Immature natural killer cell (primary cell): Measurements from ENCODE around the gene PRPF19. TPM values are rescaled to one million over a fixed set of nuclear protein-coding genes. Genes with fewer than 3 reads are reported as not detected.

Source experiments
- DNase-seq, 3 donors: peaks; one replicate each; pipeline ENCODE4 v3.0.0; 2022; ENCODE audit warnings: mixed read lengths in 1 of 3
- H3K27ac Mint-ChIP-seq, 6 donors: one replicate each; pipeline ENCODE4 v1.8.0; 2020; ENCODE audit warnings: mixed read lengths in 6 of 6, mild to moderate bottlenecking in 5 of 6, inconsistent platforms in 4 of 6, moderate library complexity in 3 of 6
- H3K27me3 Mint-ChIP-seq, 3 donors: one replicate each; pipeline ENCODE4 v1.8.0; 2020 to 2021; ENCODE audit warnings: low read depth in 3 of 3, mild to moderate bottlenecking in 3 of 3, mixed read lengths in 3 of 3, moderate library complexity in 3 of 3, inconsistent platforms in 1 of 3
- H3K36me3 Mint-ChIP-seq, 3 donors: one replicate each; pipeline ENCODE4 v1.8.0; 2020; ENCODE audit warnings: mixed read lengths in 3 of 3, inconsistent platforms in 2 of 3, mild to moderate bottlenecking in 2 of 3
- H3K4me1 Mint-ChIP-seq, 2 donors: one replicate each; pipeline ENCODE4 v1.8.0; 2020; ENCODE audit warnings: inconsistent platforms in 2 of 2, mild to moderate bottlenecking in 2 of 2, mixed read lengths in 2 of 2, moderate library complexity in 1 of 2
- H3K4me3 Mint-ChIP-seq, 5 donors: one replicate each; pipeline ENCODE4 v1.8.0; 2020; ENCODE audit warnings: mild to moderate bottlenecking in 5 of 5, mixed read lengths in 5 of 5, inconsistent platforms in 3 of 5, moderate library complexity in 3 of 5
- H3K9me3 Mint-ChIP-seq, 6 donors: one replicate each; pipeline ENCODE4 v1.8.0; 2020; ENCODE audit warnings: mild to moderate bottlenecking in 6 of 6, mixed read lengths in 6 of 6, inconsistent platforms in 4 of 6, moderate library complexity in 3 of 6
- polyA plus RNA-seq, 3 donors: library from polyadenylated mRNA; unstranded; fragments of 300-500 nt; fragmentation: Illumina TruSeq; gene quantifications; one replicate each; pipeline ENCODE4 v1.2.3, GENCODE V29; 2021

Gene PRPF19
- polyA plus RNA-seq, 3 donors from 2014 or later = 8.9 to 15.2 (median 13.6) TPM

DNA sequence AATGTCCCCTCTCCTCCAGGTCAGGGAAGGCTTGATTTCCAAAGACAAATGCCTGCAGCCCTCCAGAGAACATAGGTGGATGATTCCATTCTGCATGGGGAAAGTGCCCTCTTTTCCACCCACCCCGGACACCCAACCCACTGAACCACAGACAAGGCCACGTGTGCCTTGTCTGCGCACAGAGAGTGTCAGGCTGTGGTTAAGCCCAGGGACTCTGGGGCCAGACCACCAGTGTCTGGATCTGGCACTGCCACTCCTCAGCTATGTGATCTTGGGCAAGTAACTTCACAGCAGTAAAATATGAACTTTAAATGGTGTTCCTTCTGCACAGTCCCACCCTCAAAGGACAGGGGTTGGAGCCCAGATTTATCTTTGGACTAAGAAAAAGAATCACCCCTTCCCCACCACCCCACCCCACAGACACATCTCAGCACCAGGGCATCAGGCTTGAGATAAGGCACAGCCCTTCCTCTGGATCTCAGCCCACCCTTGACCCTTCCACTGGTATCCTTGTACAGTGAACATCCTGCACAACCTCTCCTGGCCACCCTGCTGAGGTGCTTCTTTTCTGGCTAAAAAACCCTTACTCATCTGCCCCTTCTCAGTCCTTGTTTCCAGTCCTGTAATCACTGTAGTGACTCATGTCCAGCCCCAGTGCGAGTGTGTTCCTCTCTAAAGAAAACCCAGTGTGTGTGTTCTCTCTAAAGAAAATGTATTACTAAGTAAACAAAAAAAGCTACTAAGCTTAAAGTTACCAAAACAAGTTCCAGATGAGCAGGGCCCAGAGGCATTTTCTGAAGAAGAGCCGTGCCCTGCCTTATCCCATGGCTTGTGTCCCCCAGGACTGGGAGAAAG lies 48.8 kb downstream of the PRPF19 start:
- no peak overlapping the region for H3K4me3 Mint-ChIP-seq
- no peak overlapping the region for H3K27ac Mint-ChIP-seq

DNA sequence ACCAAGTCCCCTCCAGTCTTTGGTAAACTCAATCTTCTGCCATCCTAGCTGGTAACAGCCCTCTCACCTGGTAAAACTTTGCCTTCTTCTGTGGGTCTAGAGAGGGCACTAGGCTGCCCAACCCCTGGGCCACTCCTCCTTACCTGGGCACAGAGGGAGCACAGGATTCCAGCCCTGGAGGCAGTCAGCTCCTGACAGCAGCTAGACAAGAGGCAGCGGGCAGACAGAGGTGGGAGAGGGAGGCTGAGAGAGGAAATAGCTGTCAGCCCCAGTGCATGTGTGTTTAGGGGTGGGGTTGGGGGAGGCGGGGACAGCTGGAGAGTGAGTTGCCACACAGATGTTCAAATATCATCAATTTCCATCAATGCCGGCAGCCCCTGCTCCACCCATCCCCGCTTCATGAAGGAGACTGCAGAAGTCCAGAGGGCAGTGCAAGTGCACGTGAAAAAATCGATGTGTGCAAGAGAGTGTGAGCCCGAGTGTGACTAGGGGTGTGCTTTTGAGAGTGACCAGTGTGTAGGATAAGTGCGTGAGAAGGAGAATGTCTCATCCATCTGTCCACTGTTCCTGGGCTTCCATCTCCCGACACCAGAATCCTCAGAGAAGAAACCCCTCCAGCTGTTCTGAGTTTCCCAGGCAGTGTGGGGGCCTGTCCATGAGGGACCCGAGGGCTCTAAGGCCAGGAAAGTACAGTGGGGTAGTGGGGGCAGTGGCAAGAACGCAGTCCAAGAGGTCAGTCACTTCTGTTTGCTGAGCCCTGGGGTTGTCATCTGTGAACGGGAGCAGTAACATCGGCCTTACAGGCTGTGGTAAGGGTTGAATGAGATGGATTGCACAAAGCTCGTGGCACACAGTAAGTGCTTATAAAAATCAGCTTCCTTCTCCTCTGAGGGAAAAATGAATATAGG lies 50.4 kb downstream of the PRPF19 start, which contains the start of gene PTGDR2:
Gene PTGDR2, minus strand, starts transcription at position 225 of the 908 bp plus-strand sequence. CDS start 2,228 bp downstream, outside the sequence.
- no peaks in the 10 kb centered on the region for H3K4me1 Mint-ChIP-seq
- no peak within 1 kb of the TSS for H3K27ac Mint-ChIP-seq
- H3K27me3 Mint-ChIP-seq = peaks cover 2 to 3% (median 3%) of the 10 kb centered on the region in 3 donors

More for the DNA sequence above, 48.8 kb downstream of the PRPF19 start:
- H3K4me1 Mint-ChIP-seq = no peaks in the 10 kb centered on the region
- no peaks in the 10 kb centered on the region for H3K9me3 Mint-ChIP-seq
- DNase-seq = no peak
- H3K27me3 Mint-ChIP-seq = peaks cover 2 to 3% (median 3%) of the 10 kb centered on the region in 3 donors
- peaks cover 0 to 3% (median 2%) of the 10 kb centered on the region in 3 donors for H3K36me3 Mint-ChIP-seq

DNA sequence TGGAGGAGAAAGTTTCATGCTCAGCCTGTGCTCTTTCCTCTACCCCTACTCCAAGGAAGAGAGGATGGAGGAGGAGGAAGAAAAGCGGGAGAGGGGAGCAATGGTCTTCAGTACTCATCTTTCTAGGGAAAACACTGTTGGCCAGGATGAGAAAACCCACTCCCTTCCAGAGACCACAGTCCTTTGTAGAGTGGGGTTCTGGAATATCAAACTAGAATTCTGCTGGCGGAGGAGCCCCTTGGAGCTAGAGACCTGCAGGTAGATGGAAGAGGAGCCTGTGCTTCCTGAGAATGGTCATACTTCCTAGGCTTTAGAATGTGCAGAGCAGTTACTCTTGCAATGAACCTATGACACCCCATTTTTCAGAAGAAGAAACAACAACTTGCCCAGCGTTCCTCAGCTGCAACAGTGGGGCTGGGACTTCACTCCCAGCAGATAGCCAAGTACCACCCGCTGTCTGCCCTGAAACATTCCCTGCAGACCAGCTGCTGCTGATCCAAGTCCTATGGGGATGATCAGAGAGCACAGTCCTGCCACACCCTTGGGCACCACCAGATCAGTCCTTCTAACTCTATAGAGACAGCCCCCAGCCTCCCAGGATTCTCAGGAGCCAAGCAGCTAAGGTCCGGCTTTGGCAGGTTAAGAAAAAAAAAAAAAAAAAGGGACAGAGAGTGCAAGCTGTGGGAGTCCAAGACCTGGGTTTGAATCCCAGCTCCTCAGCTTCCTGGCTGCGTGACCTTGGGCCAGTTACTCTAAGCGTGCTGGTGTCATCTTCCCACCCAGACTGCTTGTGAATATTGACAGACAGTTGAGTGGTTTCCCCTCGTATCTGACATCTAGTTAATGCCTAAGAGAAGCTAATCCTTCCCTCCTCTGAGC lies 51.3 kb downstream of the PRPF19 start:
- Mint-ChIP-seq H3K9me3 (no peaks in the 10 kb centered on the region), H3K4me3 (no peak overlapping the region), H3K4me1 (no peaks in the 10 kb centered on the region), H3K27me3 (peaks cover 0 to 3% (median 3%) of the 10 kb centered on the region in 3 donors), H3K27ac (no peak overlapping the region), H3K36me3 (peaks cover 9 to 13% (median 11%) of the 10 kb centered on the region in 3 donors)
- DNase-seq = no peak

More for the DNA sequence above, 50.4 kb downstream of the PRPF19 start, which contains the start of gene PTGDR2:
- Mint-ChIP-seq H3K36me3 (peaks cover 3 to 9% (median 5%) of the 10 kb centered on the region in 3 donors), H3K9me3 (no peaks in the 10 kb centered on the region), H3K4me3 (no peak within 1 kb of the TSS)
- no peak for DNase-seq

DNA sequence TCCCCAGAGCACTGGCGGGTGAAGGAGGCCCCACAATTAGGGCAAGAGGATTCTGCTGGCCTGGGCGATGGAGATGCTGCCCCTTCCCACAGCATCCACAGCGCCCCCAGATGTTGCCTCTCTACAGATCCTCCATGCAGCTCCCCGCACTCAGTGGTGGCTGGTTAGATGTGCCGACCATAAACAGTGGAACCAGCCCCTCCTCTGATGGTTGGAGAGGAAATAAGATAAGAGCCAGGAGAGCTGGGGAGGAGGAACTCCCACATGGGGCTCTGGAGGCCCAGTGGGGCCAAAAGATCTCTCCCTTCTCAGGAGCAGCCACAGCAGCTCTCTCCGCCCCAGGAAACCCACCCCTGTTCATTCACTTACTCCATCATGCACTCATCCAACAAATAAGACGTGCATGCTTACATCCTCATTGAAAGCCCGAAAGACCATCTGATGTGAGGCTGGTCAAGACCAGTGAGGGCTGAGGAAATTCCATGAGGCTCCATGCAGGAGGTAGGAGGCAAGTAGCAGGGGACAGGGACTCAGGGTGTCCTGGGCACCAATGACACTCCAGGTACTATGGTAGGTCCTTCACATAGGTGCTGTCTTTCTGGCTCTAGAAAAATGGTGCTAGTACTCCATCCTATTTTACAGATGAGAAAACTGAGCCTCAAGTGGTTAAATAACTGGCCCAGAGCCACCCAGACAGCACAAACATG lies 52.1 kb downstream of the PRPF19 start:
- no peak for DNase-seq
- no peak overlapping the region for H3K4me3 Mint-ChIP-seq
- no peaks in the 10 kb centered on the region for H3K4me1 Mint-ChIP-seq
- no peaks in the 10 kb centered on the region for H3K9me3 Mint-ChIP-seq
- H3K27me3 Mint-ChIP-seq = peaks cover 0 to 3% (median 3%) of the 10 kb centered on the region in 3 donors
- H3K27ac Mint-ChIP-seq = no peak overlapping the region
- peaks cover 11 to 13% (median 12%) of the 10 kb centered on the region in 3 donors for H3K36me3 Mint-ChIP-seq

DNA sequence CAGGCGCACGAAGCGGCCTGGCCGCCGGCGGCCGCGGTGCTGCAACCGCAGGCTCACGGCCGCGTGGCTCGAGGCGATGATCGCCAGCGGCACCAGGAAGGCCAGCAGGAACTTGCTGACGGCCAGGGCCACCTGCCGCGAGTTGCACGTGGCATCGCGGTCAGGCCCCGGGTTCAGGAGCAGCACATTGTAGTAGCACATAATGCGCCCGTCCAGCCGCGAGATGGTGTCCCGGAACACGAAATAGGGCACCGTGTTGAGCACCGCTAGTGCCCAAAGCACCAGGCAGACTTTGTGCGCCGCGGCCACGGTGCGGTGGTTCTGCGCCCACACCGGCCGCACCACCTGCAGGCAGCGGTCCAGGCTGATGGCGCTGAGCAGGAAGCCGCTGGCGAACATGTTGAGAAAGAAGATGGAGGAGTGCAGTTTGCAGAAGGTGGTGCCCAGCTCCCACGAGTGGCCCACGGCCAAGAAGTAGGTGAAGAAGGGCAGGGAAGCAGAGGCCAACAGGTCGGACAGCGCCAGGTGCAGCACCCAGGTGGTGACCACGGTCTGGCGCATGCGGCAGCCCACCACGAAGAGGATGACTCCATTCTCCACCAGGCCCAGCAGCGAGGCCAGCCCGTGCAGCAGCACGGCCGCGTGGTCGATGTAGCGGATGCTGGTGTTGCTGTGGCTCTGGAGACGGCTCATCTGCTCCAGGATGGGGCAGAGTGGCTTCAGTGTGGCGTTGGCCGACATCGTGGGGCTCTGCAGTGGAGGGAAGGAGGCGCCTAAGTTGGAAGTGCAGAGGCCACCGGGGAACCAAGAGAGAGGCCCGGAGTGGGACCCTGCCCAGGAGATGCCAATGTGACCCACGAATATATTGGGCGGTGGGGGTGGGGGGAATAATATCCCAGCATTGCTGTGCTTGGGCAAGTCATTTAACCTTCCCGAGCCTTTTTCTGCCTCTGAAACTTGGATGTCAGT lies 53.1 kb downstream of the PRPF19 start:
- H3K36me3 Mint-ChIP-seq = peaks cover 11 to 17% (median 13%) of the 10 kb centered on the region in 3 donors
- no peaks in the 10 kb centered on the region for H3K4me1 Mint-ChIP-seq
- H3K4me3 Mint-ChIP-seq = no peak overlapping the region
- peaks cover 0 to 3% (median 1%) of the 10 kb centered on the region in 3 donors for H3K27me3 Mint-ChIP-seq
- no peaks in the 10 kb centered on the region for H3K9me3 Mint-ChIP-seq
- no peak for DNase-seq
- H3K27ac Mint-ChIP-seq = no peak overlapping the region

DNA sequence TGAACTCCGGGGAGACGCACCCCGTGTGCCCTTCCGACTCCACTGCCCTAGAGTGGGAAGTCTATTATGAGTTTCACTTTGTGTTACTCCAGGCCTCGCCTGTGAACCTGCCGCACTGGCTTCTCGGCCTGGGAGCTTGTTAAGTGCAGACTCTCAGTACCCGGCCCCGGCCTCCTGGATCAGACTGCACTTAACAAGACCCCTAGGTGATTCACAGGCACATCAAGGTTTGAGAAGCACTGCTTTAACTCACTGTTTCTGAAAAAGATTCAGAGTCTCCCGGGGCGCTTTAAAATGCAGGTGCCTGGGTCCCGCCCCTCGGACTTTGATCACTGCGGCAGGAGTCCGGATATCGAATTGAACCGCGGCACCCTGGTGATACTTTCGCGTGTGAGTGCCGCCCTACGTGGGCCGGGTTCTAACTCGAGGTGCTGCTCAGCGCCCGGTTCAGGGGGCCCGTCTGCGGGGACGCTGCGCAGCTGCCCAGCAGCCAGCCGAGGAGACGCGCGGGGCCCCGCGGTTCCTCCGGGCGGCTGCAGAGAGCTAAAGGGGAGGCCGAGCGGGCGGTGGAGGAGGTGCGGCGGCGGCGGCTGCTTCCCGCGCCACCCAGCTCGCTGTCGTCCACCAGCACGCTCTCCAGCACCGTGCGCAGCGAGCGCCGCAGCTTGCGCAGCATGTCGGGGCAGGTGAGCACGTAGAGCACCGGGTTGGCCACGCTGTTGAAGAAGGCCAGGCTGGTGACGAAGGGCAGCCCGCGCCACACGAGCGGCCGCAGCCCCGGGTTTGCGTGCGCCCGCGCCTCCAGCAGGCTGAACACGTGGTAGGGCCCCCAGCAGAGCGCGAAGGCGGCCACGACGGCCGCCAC lies 54.0 kb downstream of the PRPF19 start:
- DNase-seq = no peak
- peaks cover 0 to 3% (median 1%) of the 10 kb centered on the region in 3 donors for H3K27me3 Mint-ChIP-seq
- H3K9me3 Mint-ChIP-seq = no peaks in the 10 kb centered on the region
- peaks cover 11 to 17% (median 13%) of the 10 kb centered on the region in 3 donors for H3K36me3 Mint-ChIP-seq
- H3K27ac Mint-ChIP-seq = no peak overlapping the region
- H3K4me1 Mint-ChIP-seq = no peaks in the 10 kb centered on the region
- H3K4me3 Mint-ChIP-seq = no peak overlapping the region

DNA sequence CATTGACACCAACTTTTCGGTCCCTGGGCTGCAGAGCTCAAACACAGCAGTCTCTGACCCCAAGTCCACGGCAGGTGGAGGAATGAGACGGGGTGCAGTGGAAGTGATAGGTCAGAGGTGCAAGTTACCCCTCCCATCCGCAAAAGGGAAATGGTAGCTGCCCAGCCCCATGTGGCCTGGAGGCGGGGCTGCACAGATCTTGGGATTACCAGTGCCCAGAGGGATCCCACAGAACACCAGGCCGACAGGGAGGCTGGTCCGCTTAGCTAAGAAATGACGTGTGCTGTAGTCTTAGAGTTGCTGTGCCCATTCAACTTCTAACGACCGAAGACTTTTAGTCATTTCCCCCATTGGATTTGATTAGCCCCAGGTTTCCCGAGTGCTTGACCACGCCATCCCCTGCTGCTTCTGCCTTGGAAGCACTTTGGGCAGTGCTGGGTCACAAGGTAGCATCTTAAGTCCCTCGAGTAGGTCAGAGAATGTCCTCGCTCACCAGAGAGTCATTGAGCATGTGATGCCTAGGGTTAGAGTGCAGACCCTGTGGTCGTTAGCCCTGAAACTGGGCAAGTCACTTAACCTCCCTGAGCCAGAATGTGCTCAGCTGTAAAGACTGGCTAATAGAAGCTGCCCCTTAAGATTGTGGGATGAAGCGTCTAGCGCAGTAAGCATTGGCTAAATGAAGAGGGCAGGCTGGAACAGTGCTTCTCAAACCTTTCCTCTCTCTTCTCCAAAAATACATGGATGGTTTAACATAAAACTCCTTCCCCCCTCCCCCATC lies 54.9 kb downstream of the PRPF19 start:
- Mint-ChIP-seq H3K36me3 (peaks cover 11 to 17% (median 13%) of the 10 kb centered on the region in 3 donors), H3K9me3 (no peaks in the 10 kb centered on the region), H3K4me1 (no peaks in the 10 kb centered on the region), H3K27me3 (peaks cover 0 to 3% (median 1%) of the 10 kb centered on the region in 3 donors), H3K27ac (no peak overlapping the region), H3K4me3 (no peak overlapping the region)
- no peak for DNase-seq

DNA sequence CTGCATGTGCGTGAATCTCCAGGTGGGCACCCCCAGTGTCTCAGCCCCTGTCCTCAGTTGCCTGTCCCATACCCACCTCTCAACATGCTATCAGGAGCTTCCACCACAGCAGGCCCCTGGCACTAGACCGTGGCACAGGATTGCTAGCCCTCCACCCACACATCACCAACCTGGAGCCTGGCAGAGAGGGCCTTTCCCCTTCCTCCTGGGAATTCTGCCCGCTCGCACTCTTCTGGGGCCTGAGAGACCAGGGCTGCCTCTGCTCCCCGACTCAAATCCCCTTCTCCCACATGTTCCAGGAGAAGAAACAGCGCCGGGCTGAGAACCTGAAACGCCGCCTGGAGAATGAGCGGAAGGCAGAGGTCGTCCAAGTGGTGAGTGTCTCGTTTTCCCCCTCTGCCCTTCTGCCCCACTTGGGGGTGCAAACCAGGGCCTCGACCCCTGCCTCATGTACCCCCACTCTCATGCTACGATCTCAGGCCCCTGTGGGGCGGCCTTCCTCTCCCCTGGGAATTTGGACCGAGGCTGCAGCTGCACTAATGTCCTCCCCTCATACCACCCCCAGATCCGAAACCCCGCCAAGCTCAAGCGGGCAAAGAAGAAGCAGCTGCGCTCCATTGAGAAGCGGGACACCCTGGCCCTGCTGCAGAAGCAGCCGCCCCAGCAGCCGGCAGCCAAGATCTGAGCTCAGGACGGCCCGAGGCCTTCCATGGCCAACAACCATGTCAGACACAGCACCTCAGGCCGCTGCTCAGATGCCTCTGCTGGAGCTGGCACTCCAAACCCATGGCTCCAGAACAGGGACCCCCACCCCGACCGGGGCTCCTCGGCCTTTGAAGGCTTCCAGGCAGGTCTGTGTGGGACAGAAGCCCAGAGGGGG lies 56.5 kb downstream of the PRPF19 start:
- DNase-seq = no peak
- Mint-ChIP-seq H3K27me3 (no peaks in the 10 kb centered on the region), H3K36me3 (peaks cover 10 to 17% (median 11%) of the 10 kb centered on the region in 3 donors), H3K4me3 (no peak overlapping the region), H3K4me1 (peaks cover 1 to 5% of the 10 kb centered on the region in 2 donors), H3K27ac (no peak overlapping the region), H3K9me3 (no peaks in the 10 kb centered on the region)

DNA sequence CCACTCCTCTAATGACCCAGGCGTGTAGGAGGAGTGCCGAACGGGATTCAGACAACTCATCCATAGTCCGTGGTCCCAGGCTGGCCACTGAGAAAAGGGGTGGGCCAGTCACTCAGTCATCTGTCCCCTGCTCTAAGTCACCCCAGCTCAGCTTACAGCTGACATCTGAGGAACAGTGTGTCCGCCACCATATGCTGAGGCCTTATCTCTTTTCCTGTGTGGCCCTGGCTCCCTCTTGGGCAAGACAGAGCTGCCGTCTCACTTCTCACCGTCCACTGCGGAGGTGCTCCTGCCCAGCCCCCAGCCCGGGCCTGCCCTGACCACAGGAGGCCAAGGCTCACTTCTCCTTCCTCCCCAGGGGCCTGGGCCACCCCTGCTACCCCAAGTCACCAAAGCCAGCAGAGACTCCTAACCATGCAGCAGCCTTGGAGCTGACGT lies 57.7 kb downstream of the PRPF19 start:
- Mint-ChIP-seq H3K27me3 (no peaks in the 10 kb centered on the region), H3K4me3 (no peak overlapping the region), H3K27ac (no peak overlapping the region), H3K9me3 (no peaks in the 10 kb centered on the region), H3K36me3 (peaks cover 10 to 17% (median 11%) of the 10 kb centered on the region in 3 donors), H3K4me1 (peaks cover 12 to 17% of the 10 kb centered on the region in 2 donors)
- no peak for DNase-seq

DNA sequence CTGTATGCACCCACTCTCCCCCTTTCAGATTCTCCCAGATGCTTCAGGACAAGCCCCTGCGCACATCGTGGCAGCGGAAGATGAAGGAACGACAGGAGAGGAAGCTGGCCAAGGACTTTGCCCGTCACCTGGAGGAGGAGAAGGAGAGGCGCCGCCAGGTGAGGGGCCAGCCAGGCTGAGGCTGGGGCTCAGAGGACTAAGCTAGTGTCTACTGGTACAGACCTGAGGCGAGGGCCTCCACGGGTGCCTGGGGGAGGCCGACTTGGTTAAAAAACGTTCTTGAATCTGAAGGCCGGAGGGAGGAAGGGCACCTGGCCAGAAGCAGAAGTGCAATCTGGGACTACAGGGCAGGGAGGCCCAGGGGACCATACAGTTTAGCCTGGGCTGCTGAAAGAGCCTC lies 58.5 kb downstream of the PRPF19 start:
- peaks cover 10 to 14% (median 11%) of the 10 kb centered on the region in 3 donors for H3K36me3 Mint-ChIP-seq

More for the DNA sequence above, 58.5 kb downstream of the PRPF19 start:
- Mint-ChIP-seq H3K27me3 (no peaks in the 10 kb centered on the region), H3K4me1 (peaks cover 20 to 25% of the 10 kb centered on the region in 2 donors), H3K4me3 (no peak overlapping the region), H3K9me3 (no peaks in the 10 kb centered on the region), H3K27ac (no peak overlapping the region)
- no peak for DNase-seq
